Measurements from ENCODE around the gene HES5.
A peak's percentile ranks its signal among the peaks of the same experiment; 100 is the strongest.
"Not testable (repeated sequence)": the region's sequence is repeated elsewhere in the genome, so short reads cannot be mapped to it uniquely, and the experiment has no call there.

Gene HES5

GRCh38 chr1:2529784-2530512 lies at the start of gene HES5:
Gene HES5, minus strand, starts transcription at chr1:2530263. Its CDS starts 99 bp downstream, at chr1:2530164.
- H3K4me3 ChIP-seq (ENCODE audit: low read depth in 1 of 2, low read length in 1 of 2), result no peak within 1 kb of the TSS
- H3K36me3 ChIP-seq, result no peaks in the 10 kb centered on the region
- no peaks in the 10 kb centered on the region for H3K9me3 ChIP-seq
- H3K4me1 ChIP-seq (ENCODE audit: control insufficient read depth in 1 of 2, insufficient read depth in 1 of 2, low read depth in 1 of 2, low read length in 1 of 2), result peaks cover 15 to 30% of the 10 kb centered on the region in 2 experiments
- no peak for TF ChIP-seq CTCF (IDR thresholded peaks at IDR 0.05)
- no peak within 1 kb of the TSS for H3K27ac ChIP-seq
- peaks cover 83% of the 10 kb centered on the region for H3K27me3 ChIP-seq

GRCh38 chr1:2578758-2579118 lies 48.7 kb upstream of the HES5 start:
- H3K4me3 ChIP-seq (ENCODE audit: low read depth in 1 of 2, low read length in 1 of 2), result peak overlapping the region; percentile 56 to 58
- no peaks in the 10 kb centered on the region for H3K36me3 ChIP-seq
- TF ChIP-seq CTCF (IDR thresholded peaks at IDR 0.05), result peak; percentile 4
- peaks cover 40 to 49% of the 10 kb centered on the region in 2 experiments for H3K4me1 ChIP-seq (ENCODE audit: control insufficient read depth in 1 of 2, insufficient read depth in 1 of 2, low read depth in 1 of 2, low read length in 1 of 2)
- H3K27me3 ChIP-seq, result peaks cover 22% of the 10 kb centered on the region
- no peaks in the 10 kb centered on the region for H3K9me3 ChIP-seq
- peak overlapping the region; percentile 98 for H3K27ac ChIP-seq

- not testable (repeated sequence) for H3K36me3 ChIP-seq, H3K9me3 ChIP-seq
- peaks cover 35 to 43% of the 10 kb centered on the region in 2 experiments for H3K4me1 ChIP-seq (ENCODE audit: control insufficient read depth in 1 of 2, insufficient read depth in 1 of 2, low read depth in 1 of 2, low read length in 1 of 2)
- peak overlapping the region; percentile 56 to 58 for H3K4me3 ChIP-seq (ENCODE audit: low read depth in 1 of 2, low read length in 1 of 2)
- peaks cover 21% of the 10 kb centered on the region for H3K27me3 ChIP-seq
- H3K27ac ChIP-seq, result peak overlapping the region; percentile 98
Observed at GRCh38 chr1:2577565-2578075, 47.6 kb upstream of the HES5 start.

GRCh38 chr1:2575801-2576663 lies 46.0 kb upstream of the HES5 start:
- H3K36me3 ChIP-seq, result no peaks in the 10 kb centered on the region

GRCh38 chr1:2574350-2574749 lies 44.3 kb upstream of the HES5 start:
- H3K36me3 ChIP-seq, result no peaks in the 10 kb centered on the region
- no peak overlapping the region for H3K4me3 ChIP-seq (ENCODE audit: low read depth in 1 of 2, low read length in 1 of 2)
- H3K4me1 ChIP-seq (ENCODE audit: control insufficient read depth in 1 of 2, insufficient read depth in 1 of 2, low read depth in 1 of 2, low read length in 1 of 2), result peaks cover 35 to 38% of the 10 kb centered on the region in 2 experiments
- H3K9me3 ChIP-seq, result no peaks in the 10 kb centered on the region
- no peak overlapping the region for H3K27ac ChIP-seq
- no peak for TF ChIP-seq CTCF (IDR thresholded peaks at IDR 0.05)
- H3K27me3 ChIP-seq, result no peaks in the 10 kb centered on the region

More at GRCh38 chr1:2575801-2576663, 46.0 kb upstream of the HES5 start:
- peak overlapping the region; percentile 98 for H3K27ac ChIP-seq
- peaks cover 6% of the 10 kb centered on the region for H3K27me3 ChIP-seq
- no peaks in the 10 kb centered on the region for H3K9me3 ChIP-seq
- TF ChIP-seq CTCF (IDR thresholded peaks at IDR 0.05), result no peak
- H3K4me1 ChIP-seq (ENCODE audit: control insufficient read depth in 1 of 2, insufficient read depth in 1 of 2, low read depth in 1 of 2, low read length in 1 of 2), result peaks cover 35 to 38% of the 10 kb centered on the region in 2 experiments
- peak overlapping the region in 1 of 2 experiments; percentile 15 for H3K4me3 ChIP-seq (ENCODE audit: low read depth in 1 of 2, low read length in 1 of 2)

Measured in neutrophil (primary cell).